Stomach (tissue), 9 donors: Measurements from ENCODE around the gene MRPL54. TPM values are rescaled to one million over a fixed set of nuclear protein-coding genes. Genes with fewer than 3 reads are reported as not detected.

Experiments
- DNase-seq, 2 donors: peaks; one replicate each; pipeline versions ENCODE4 v3.0.0 to v3.0.0-alpha.2; 2013 to 2019
- H3K27ac ChIP-seq, 5 donors: fragments of 200-600 bp in 4 of 5; sonication (generic) in 4 of 5; one replicate each; pipeline ENCODE4 v1.5.1; 2013 to 2019; ENCODE audit warnings: mild to moderate bottlenecking in 1 of 5, moderate library complexity in 1 of 5
- H3K27me3 ChIP-seq, 3 donors: fragments of 200-600 bp; sonication (generic); one replicate each; pipeline ENCODE4 v1.5.1; 2017 to 2019; ENCODE audit warnings: mixed run types in 1 of 3
- H3K36me3 ChIP-seq, 4 donors: fragments of 200-600 bp; sonication (generic); 1 replicate in 3 of 4; 2 replicates in 1 of 4; pipeline ENCODE4 v1.5.1; 2016 to 2019
- H3K4me1 ChIP-seq, 4 donors: fragments of 200-600 bp; sonication (generic); one replicate each; pipeline ENCODE4 v1.5.1; 2016 to 2019
- H3K4me3 ChIP-seq, 4 donors: fragments of 200-600 bp; sonication (generic) in 3 of 4; one replicate each; pipeline ENCODE4 v1.5.1; 2016 to 2019; ENCODE audit warnings: mild to moderate bottlenecking in 1 of 4
- H3K9me3 ChIP-seq, 4 donors: fragments of 200-600 bp; sonication (generic); one replicate each; pipeline ENCODE4 v1.5.1; 2016 to 2019
- EP300 ChIP-seq: sonication (generic); formaldehyde crosslinking; IDR thresholded peaks from one replicate; pipeline ENCODE4 v1.6.1; 2017; ENCODE audit warnings: antibody characterized with exemption
- POLR2A ChIP-seq, 4 donors: fragments of 450-650 bp; IDR thresholded peaks; one replicate each; pipeline ENCODE4 v1.6.1; 2016; ENCODE audit warnings: antibody characterized with exemption in 4 of 4, control low read depth in 2 of 4, mild to moderate bottlenecking in 1 of 4, moderate library complexity in 1 of 4
- POLR2AphosphoS5 ChIP-seq, 3 donors: sonication (generic); formaldehyde crosslinking; IDR thresholded peaks; one replicate each; pipeline ENCODE4 v1.6.1; 2016; ENCODE audit warnings: antibody characterized with exemption in 3 of 3
- WGBS, 5 donors: extraction: QIAGEN DNeasy Blood & Tissue Kit in 3 of 5; methylation state at CpG; one replicate each; pipeline versions ENCODE4 v1.1.5 to v1.1.7; 2013 to 2018; 5-methylcytosine and 5-hydroxymethylcytosine counted together
- intact Hi-C: fragments of 100-400 bp; cut with DNase I; formaldehyde crosslinking; loops from one replicate; pipeline ENCODE4 v1.15.1; 2023; ENCODE audit warnings: low total_unique reads
- polyA plus RNA-seq, 3 donors: library from polyadenylated mRNA; stranded (reverse); fragments of 200-250 nt; gene quantifications; one replicate each; pipeline ENCODE4 v1.2.3, GENCODE V29; 2013
- total RNA-seq, 5 donors: library from RNA; depleted of rRNA; stranded (reverse); fragments of >200 nt; gene quantifications; one replicate each; pipeline versions ENCODE4 v1.1.0 to v1.2.3, GENCODE V29; 2014 to 2016
- TF ChIP-seq, protein P1 (sequence below), 7 experiments: fragments of 450-650 bp in 4 of 7; fragments of 200-600 bp in 3 of 7; sonication (generic) in 3 of 7; IDR thresholded peaks; one replicate each; pipeline ENCODE4 v1.5.1; 2016 to 2019; ENCODE audit warnings: antibody characterized with exemption in 7 of 7, control low read depth in 2 of 7, mild to moderate bottlenecking in 1 of 7
- donor health status: healthy with polysubstance abuse.
- donor health status: Bipolar disorder and iron deficiency.
- donor health status: healthy.

Gene MRPL54
- total and polyA plus RNA-seq, 8 donors = 15.2 to 221 (median 159) TPM

- peaks cover 0 to 26% (median 13%) of the 10 kb centered on the region in 4 donors for H3K4me1 ChIP-seq
- intact Hi-C loops = no loop called here
- no peak overlapping the region for H3K27ac ChIP-seq
- no peaks in the 10 kb centered on the region for H3K9me3 ChIP-seq
- TF ChIP-seq POLR2A (IDR thresholded peaks at IDR 0.05) = no peak
- TF ChIP-seq, protein P1, sequence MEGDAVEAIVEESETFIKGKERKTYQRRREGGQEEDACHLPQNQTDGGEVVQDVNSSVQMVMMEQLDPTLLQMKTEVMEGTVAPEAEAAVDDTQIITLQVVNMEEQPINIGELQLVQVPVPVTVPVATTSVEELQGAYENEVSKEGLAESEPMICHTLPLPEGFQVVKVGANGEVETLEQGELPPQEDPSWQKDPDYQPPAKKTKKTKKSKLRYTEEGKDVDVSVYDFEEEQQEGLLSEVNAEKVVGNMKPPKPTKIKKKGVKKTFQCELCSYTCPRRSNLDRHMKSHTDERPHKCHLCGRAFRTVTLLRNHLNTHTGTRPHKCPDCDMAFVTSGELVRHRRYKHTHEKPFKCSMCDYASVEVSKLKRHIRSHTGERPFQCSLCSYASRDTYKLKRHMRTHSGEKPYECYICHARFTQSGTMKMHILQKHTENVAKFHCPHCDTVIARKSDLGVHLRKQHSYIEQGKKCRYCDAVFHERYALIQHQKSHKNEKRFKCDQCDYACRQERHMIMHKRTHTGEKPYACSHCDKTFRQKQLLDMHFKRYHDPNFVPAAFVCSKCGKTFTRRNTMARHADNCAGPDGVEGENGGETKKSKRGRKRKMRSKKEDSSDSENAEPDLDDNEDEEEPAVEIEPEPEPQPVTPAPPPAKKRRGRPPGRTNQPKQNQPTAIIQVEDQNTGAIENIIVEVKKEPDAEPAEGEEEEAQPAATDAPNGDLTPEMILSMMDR (IDR thresholded peaks at IDR 0.05) = no peak
- TF ChIP-seq POLR2AphosphoS5 (IDR thresholded peaks at IDR 0.05) = no peak
- no peak for TF ChIP-seq EP300
- H3K27me3 ChIP-seq = peaks cover 0 to 12% (median 0%) of the 10 kb centered on the region in 3 donors
- WGBS, 5 donors = 86 to 97% (median 95%) methylated on average over 5 to 32 of the region's 32 CpGs
- DNase-seq = no peak
- peaks cover 4 to 52% (median 42%) of the 10 kb centered on the region in 4 donors for H3K36me3 ChIP-seq
- no peak overlapping the region for H3K4me3 ChIP-seq
Observed at GRCh38 chr19:3730457-3730958, 32.0 kb upstream of the MRPL54 start.

GRCh38 chr19:3732108-3732507 lies 30.4 kb upstream of the MRPL54 start:
- 71 to 100% (median 94%) methylated on average over 1 of the region's 1 CpG for WGBS, 5 donors
- DNase-seq = no peak
- intact Hi-C loops = no loop called here
- TF ChIP-seq POLR2A (IDR thresholded peaks at IDR 0.05) = no peak
- no peak for TF ChIP-seq EP300
- TF ChIP-seq, protein P1 (IDR thresholded peaks at IDR 0.05) = no peak
- no peak for TF ChIP-seq POLR2AphosphoS5 (IDR thresholded peaks at IDR 0.05)
- no peak overlapping the region for H3K4me3 ChIP-seq
- H3K27me3 ChIP-seq = peaks cover 0 to 5% (median 0%) of the 10 kb centered on the region in 3 donors
- H3K27ac ChIP-seq = no peak overlapping the region
- H3K36me3 ChIP-seq = peaks cover 4 to 68% (median 53%) of the 10 kb centered on the region in 4 donors
- H3K9me3 ChIP-seq = no peaks in the 10 kb centered on the region
- peaks cover 0 to 16% (median 5%) of the 10 kb centered on the region in 4 donors for H3K4me1 ChIP-seq

GRCh38 chr19:3733549-3734309 lies 28.8 kb upstream of the MRPL54 start:
- intact Hi-C loops = no loop called here
- Histone ChIP-seq H3K9me3 (no peaks in the 10 kb centered on the region), H3K4me1 (peaks cover 0 to 2% (median under 1%) of the 10 kb centered on the region in 4 donors), H3K4me3 (no peak overlapping the region), H3K27me3 (peaks cover 0 to 5% (median 0%) of the 10 kb centered on the region in 3 donors), H3K36me3 (peaks cover 4 to 84% (median 64%) of the 10 kb centered on the region in 4 donors), H3K27ac (no peak overlapping the region)
- 83 to 89% (median 88%) methylated on average over 18 to 20 of the region's 20 CpGs for WGBS, 5 donors
- DNase-seq = no peak
- TF ChIP-seq, protein P1 (IDR thresholded peaks at IDR 0.05) = no peak
- TF ChIP-seq POLR2AphosphoS5 (IDR thresholded peaks at IDR 0.05) = no peak
- TF ChIP-seq EP300 = no peak
- no peak for TF ChIP-seq POLR2A (IDR thresholded peaks at IDR 0.05)

DNA sequence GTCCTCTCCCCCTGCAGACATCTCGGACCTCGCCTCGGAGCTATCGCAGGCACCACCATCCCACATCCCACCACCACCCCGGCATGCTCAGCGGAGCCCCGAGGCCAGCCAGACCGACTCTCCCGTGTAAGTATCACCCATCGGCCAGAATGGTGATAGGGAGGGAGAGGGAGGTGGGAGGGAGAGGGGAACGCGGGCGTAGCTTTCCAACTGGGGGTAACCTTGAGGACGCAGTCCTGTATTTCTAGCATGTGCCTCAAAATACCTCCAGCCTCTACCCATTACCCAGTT lies 28.2 kb upstream of the MRPL54 start:
- no peak for TF ChIP-seq POLR2AphosphoS5 (IDR thresholded peaks at IDR 0.05)
- TF ChIP-seq, protein P1 (IDR thresholded peaks at IDR 0.05) = no peak
- TF ChIP-seq POLR2A (IDR thresholded peaks at IDR 0.05) = no peak
- no peak for TF ChIP-seq EP300
- Histone ChIP-seq H3K4me3 (no peak overlapping the region), H3K27ac (no peak overlapping the region), H3K4me1 (no peaks in the 10 kb centered on the region), H3K36me3 (peaks cover 4 to 89% (median 69%) of the 10 kb centered on the region in 4 donors), H3K27me3 (peaks cover 0 to 5% (median 0%) of the 10 kb centered on the region in 3 donors), H3K9me3 (no peaks in the 10 kb centered on the region)
- intact Hi-C loops = no loop called here
- 91 to 95% (median 94%) methylated on average over 8 to 14 of the region's 14 CpGs for WGBS, 5 donors
- DNase-seq = no peak
